K562 (cell line): ENCODE measurements around the gene C1QTNF8. TPM values are rescaled to one million over a fixed set of nuclear protein-coding genes. Genes with fewer than 3 reads are reported as not detected.

Source experiments
- C11orf30 ChIP-seq: fragments of 450-650 bp; IDR thresholded peaks from 2 replicates; pipeline ENCODE4 v1.6.1; 2016; ENCODE audit warnings: low read depth, mild to moderate bottlenecking
- IFI16 ChIP-seq: fragments of 250-450 bp; sonication (Bioruptor Pico); IDR thresholded peaks from 2 replicates; pipeline ENCODE4 v2.1.2; 2022; ENCODE audit warnings: mild to moderate bottlenecking, inconsistent platforms
- MNT ChIP-seq, 2 experiments: fragments of 450-650 bp; conservative IDR thresholded peaks; 2 replicates each; pipeline ENCODE4 v1.6.1; 2017; ENCODE audit warnings: mild to moderate bottlenecking in 2 of 2, moderate library complexity in 2 of 2
- USF1 ChIP-seq: sonication (generic); formaldehyde crosslinking; IDR thresholded peaks from 2 replicates; pipeline ENCODE4 v1.9.0; 2022; ENCODE audit warnings: mild to moderate bottlenecking, missing genetic modification reagents
- ZNF431 ChIP-seq: sonication (generic); formaldehyde crosslinking; IDR thresholded peaks from 2 replicates; pipeline ENCODE4 v1.8.0; 2022; ENCODE audit warnings: mild to moderate bottlenecking, missing genetic modification reagents
- polyA plus RNA-seq, 8 experiments: library from polyadenylated mRNA; depleted of rRNA in 4 of 8; stranded (reverse) in 5 of 8; unstranded in 3 of 8; fragments of >200 nt; fragmentation: Nextera tagmentation in 2 of 8; fragmentation: Illumina TruSeq in 1 of 8; extraction: Ambion mirVana in 2 of 8; extraction: Trizol in 1 of 8; gene quantifications; 2 replicates each; pipeline versions ENCODE4 v1.2.1 to v1.2.3, GENCODE V29; 2011 to 2014; ENCODE audit warnings: inconsistent platforms in 1 of 8, missing spikeins in 1 of 8
- total RNA-seq, 7 experiments: library from RNA; depleted of rRNA in 6 of 7; stranded (reverse); fragments of >200 nt in 6 of 7; fragmentation: Illumina TruSeq in 2 of 7; extraction: Trizol in 2 of 7; gene quantifications; 2 replicates each; pipeline versions ENCODE4 v1.2.1 to v1.2.3, GENCODE V29; 2011 to 2021; ENCODE audit warnings: low replicate concordance in 1 of 7
- TF ChIP-seq, protein P1 (sequence below), 2 experiments: fragments of 150-350 bp in 1 of 2; IDR thresholded peaks; 2 replicates each; pipeline ENCODE4 v1.6.1; 2012 to 2016; ENCODE audit warnings: low read depth in 2 of 2, low read length in 2 of 2, mild to moderate bottlenecking in 1 of 2, moderate library complexity in 1 of 2
- TF ChIP-seq, protein P2 (sequence below): sonication (generic); formaldehyde crosslinking; IDR thresholded peaks from 2 replicates; pipeline ENCODE4 v1.8.0; 2023; ENCODE audit warnings: missing genetic modification reagents, mild to moderate bottlenecking, borderline replicate concordance
- TF ChIP-seq, protein P3 (sequence below): sonication (generic); formaldehyde crosslinking; IDR thresholded peaks from 2 replicates; pipeline ENCODE4 v1.8.1; 2023; ENCODE audit warnings: mild to moderate bottlenecking, missing genetic modification reagents

The C1QTNF8 gene
- total and polyA plus RNA-seq, 9 of the 15 experiments (the other 6 are each of a cell fraction or from before 2014, with no cell fraction given): not detected

DNA sequence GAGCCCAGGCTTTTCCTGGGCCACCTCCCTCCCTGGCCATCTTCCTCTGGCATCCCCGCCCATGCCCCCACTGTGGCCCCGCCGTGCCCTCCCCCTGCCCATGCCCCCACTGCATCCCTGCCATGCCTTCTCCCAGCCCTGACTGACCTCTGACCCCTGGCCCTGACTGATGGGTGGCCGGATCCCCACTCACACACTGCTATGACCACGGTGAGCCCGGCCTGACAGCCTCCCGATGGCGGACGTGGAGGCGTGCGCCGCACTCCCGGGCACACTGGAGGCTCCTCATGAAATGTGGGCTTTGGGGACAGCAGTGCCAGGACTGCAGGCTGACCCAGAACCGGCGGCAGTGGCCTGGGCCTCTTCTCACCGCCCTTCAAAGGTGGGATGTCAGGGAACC is 10.6 kb upstream of the C1QTNF8 start (continued):
- TF ChIP-seq, protein P1, sequence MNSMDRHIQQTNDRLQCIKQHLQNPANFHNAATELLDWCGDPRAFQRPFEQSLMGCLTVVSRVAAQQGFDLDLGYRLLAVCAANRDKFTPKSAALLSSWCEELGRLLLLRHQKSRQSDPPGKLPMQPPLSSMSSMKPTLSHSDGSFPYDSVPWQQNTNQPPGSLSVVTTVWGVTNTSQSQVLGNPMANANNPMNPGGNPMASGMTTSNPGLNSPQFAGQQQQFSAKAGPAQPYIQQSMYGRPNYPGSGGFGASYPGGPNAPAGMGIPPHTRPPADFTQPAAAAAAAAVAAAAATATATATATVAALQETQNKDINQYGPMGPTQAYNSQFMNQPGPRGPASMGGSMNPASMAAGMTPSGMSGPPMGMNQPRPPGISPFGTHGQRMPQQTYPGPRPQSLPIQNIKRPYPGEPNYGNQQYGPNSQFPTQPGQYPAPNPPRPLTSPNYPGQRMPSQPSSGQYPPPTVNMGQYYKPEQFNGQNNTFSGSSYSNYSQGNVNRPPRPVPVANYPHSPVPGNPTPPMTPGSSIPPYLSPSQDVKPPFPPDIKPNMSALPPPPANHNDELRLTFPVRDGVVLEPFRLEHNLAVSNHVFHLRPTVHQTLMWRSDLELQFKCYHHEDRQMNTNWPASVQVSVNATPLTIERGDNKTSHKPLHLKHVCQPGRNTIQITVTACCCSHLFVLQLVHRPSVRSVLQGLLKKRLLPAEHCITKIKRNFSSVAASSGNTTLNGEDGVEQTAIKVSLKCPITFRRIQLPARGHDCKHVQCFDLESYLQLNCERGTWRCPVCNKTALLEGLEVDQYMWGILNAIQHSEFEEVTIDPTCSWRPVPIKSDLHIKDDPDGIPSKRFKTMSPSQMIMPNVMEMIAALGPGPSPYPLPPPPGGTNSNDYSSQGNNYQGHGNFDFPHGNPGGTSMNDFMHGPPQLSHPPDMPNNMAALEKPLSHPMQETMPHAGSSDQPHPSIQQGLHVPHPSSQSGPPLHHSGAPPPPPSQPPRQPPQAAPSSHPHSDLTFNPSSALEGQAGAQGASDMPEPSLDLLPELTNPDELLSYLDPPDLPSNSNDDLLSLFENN (IDR thresholded peaks at IDR 0.05; ENCODE audit: low read depth in 2 of 2, low read length in 2 of 2): no peak
- TF ChIP-seq, protein P2, sequence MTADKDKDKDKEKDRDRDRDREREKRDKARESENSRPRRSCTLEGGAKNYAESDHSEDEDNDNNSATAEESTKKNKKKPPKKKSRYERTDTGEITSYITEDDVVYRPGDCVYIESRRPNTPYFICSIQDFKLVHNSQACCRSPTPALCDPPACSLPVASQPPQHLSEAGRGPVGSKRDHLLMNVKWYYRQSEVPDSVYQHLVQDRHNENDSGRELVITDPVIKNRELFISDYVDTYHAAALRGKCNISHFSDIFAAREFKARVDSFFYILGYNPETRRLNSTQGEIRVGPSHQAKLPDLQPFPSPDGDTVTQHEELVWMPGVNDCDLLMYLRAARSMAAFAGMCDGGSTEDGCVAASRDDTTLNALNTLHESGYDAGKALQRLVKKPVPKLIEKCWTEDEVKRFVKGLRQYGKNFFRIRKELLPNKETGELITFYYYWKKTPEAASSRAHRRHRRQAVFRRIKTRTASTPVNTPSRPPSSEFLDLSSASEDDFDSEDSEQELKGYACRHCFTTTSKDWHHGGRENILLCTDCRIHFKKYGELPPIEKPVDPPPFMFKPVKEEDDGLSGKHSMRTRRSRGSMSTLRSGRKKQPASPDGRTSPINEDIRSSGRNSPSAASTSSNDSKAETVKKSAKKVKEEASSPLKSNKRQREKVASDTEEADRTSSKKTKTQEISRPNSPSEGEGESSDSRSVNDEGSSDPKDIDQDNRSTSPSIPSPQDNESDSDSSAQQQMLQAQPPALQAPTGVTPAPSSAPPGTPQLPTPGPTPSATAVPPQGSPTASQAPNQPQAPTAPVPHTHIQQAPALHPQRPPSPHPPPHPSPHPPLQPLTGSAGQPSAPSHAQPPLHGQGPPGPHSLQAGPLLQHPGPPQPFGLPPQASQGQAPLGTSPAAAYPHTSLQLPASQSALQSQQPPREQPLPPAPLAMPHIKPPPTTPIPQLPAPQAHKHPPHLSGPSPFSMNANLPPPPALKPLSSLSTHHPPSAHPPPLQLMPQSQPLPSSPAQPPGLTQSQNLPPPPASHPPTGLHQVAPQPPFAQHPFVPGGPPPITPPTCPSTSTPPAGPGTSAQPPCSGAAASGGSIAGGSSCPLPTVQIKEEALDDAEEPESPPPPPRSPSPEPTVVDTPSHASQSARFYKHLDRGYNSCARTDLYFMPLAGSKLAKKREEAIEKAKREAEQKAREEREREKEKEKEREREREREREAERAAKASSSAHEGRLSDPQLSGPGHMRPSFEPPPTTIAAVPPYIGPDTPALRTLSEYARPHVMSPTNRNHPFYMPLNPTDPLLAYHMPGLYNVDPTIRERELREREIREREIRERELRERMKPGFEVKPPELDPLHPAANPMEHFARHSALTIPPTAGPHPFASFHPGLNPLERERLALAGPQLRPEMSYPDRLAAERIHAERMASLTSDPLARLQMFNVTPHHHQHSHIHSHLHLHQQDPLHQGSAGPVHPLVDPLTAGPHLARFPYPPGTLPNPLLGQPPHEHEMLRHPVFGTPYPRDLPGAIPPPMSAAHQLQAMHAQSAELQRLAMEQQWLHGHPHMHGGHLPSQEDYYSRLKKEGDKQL (CRISPR knock-in tag): no peak
- TF ChIP-seq ZNF431 (CRISPR knock-in tag) (no peak), USF1 (CRISPR knock-in tag) (no peak), IFI16 (CRISPR knock-in tag) (no peak), MNT (conservative IDR thresholded peaks at IDR 0.05) (no peak), C11orf30 (no peak)
- TF ChIP-seq, protein P3, sequence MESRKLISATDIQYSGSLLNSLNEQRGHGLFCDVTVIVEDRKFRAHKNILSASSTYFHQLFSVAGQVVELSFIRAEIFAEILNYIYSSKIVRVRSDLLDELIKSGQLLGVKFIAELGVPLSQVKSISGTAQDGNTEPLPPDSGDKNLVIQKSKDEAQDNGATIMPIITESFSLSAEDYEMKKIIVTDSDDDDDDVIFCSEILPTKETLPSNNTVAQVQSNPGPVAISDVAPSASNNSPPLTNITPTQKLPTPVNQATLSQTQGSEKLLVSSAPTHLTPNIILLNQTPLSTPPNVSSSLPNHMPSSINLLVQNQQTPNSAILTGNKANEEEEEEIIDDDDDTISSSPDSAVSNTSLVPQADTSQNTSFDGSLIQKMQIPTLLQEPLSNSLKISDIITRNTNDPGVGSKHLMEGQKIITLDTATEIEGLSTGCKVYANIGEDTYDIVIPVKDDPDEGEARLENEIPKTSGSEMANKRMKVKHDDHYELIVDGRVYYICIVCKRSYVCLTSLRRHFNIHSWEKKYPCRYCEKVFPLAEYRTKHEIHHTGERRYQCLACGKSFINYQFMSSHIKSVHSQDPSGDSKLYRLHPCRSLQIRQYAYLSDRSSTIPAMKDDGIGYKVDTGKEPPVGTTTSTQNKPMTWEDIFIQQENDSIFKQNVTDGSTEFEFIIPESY: no peak
